HG02763 (cell line): ENCODE results near the gene ESRRG.

Experiments used
- ATAC-seq: cut with Tn5 transposase; IDR thresholded peaks from one replicate; pipeline ENCODE4 v1.9.1; 2021; ENCODE audit warnings: mild to moderate bottlenecking, moderate library complexity; ENCODE audit not compliant: unreplicated experiment

Gene ESRRG

DNA sequence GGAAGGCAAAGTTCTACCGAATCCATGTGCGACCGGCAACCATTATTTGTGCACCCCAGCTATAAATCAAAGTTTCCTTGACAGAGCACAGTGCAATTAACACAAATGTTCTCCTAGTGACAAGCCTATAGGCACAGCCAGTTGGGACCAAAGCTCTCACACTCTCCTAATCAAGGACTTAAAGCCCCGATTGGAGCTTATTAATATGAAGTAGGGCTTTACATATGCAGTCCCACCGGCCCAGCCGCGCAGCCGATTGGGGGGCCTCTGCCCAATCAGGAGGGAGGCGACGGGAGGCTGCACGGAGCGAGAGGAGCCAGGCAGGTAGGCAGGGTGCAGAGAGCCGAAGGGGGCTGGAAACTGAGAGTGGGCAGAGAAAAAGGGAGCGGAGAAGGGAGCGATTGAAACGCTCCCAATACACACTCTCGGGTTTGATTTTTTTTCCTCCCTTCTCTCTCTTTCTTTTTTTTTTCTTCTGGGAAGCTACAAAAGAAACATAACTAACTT, at the start of gene ESRRG:
ESRRG (minus strand) TSS at position 156 of the 507 bp plus-strand sequence; CDS start at position 26, 130 bp downstream.
- no peak for ATAC-seq

GRCh38 chr1:216771922-216772321, 48.7 kb upstream of the ESRRG start:
- no peak for ATAC-seq

GRCh38 chr1:216766633-216767327, 43.6 kb upstream of the ESRRG start:
- ATAC-seq = no peak

- ATAC-seq = no peak
These were observed 42.4 kb upstream of the ESRRG start for GRCh38 chr1:216765346-216766300.

DNA sequence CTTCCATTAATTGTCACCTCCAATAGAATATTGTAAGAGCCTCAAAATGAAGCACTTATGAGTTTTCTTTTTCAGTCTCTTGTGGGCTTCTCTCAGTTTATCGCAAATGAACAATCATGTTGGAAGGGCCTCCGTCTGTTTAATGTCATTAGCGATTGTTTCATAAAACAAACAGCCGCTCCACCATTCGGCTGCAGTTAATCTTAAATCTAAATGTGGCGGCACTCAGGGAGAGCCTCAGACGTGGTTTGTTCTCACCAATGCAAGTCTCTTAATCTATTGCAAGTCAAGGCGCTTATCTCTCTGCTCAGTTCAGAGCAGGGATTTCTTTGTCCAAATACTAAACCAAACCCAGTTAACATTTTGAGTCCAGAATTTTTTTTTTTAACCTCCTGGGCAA, 34.9 kb upstream of the ESRRG start:
- ATAC-seq = no peak

DNA sequence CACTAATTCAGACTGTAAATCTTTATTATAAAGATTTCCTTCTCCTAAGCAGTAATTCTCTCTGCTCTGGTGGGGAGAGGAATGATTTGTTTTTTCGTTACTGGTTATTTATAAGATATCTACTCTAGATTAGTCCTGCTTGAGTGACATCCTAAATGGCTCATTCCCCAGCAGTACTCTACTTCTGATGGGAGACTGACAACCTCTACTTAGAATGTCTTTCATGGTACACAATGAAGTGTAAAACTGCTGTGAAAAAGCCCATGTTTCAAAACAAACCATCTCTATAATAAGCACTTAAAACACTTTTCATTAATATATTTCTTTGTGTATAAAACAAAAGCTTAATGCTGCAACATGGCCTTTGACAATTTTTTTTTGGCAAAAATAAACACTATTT, 33.9 kb upstream of the ESRRG start:
- ATAC-seq = no peak

- ATAC-seq = no peak
These were observed 27.7 kb upstream of the ESRRG start for GRCh38 chr1:216750961-216751360.

DNA sequence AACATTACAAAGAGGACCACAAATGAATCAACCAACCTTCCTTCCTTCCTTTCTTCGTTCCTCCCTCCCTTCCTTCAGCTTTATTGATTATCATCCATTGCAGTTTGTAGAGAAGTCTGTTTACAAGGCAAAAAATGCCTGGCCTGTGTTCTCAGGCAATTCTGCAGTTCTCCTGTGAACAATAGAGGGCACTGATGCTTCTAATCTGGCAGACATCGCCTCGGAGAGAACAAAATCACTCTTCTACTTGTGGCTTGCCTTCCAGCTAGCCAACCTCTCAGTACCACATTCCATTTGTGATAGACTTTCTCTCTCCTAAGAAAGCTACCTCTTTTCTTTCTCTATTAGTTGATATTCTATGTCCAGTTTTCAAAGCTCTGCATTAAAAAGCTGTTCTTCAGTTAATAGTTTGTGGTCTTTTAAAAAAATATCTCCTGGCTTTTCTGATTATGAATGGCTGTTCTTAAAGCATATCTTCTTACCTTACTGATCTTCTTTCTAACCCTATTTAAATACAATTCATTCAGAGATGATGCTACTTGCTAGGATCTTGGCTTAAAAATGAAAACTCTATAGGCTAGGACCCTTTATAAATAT, 26.9 kb upstream of the ESRRG start:
- ATAC-seq = no peak

GRCh38 chr1:216749232-216749631, 26.0 kb upstream of the ESRRG start:
- no peak for ATAC-seq

- ATAC-seq = no peak
These were observed 19.4 kb upstream of the ESRRG start for GRCh38 chr1:216742625-216743024.

- ATAC-seq = no peak
These were observed 17.1 kb upstream of the ESRRG start for GRCh38 chr1:216740331-216740730.

- ATAC-seq = no peak
These were observed 16.6 kb upstream of the ESRRG start for GRCh38 chr1:216739793-216740192.

DNA sequence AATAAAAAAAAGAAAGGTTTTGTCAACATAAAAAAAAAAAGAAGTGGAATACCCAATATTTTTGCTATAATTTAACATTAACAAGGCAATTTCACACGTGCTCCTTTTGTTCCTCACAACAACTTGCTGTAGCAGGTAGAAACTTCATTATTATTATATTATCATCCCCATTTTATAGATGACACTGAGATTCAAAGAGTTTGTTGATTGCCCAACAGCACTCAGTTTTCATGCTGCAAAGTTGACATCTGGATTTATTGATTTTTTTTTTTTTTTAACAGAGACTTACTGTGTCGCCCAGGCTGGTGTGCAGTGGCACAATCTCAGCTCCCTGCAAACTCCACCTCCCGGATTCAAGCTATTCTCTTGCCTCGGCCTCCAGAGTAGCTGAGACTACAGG, 8.9 kb upstream of the ESRRG start:
- ATAC-seq = no peak

DNA sequence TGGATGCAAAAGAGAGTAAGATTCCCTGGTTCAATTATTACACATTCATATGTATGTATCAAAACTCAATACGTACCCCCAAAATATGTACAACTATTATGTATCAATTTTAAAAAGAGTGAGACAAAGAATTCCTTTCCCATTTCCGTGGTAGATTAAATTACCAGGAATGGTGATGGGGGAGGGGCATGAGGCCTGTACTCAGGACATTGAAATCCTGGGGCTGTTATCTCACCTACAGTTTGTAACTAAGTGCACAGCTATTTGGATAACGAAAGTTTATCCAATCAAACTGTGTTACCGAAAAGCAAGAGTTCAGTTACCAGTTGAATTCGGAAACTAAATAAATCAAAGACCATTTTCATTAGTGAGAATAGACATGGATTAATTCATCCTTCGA, 8.3 kb upstream of the ESRRG start:
- no peak for ATAC-seq

GRCh38 chr1:216726435-216726834, 3.2 kb upstream of the ESRRG start:
- no peak for ATAC-seq

GRCh38 chr1:216722821-216723220, 408 bp downstream of the ESRRG start:
- ATAC-seq = no peak

- ATAC-seq = no peak
These were observed 1.4 kb downstream of the ESRRG start for GRCh38 chr1:216721863-216722262.

DNA sequence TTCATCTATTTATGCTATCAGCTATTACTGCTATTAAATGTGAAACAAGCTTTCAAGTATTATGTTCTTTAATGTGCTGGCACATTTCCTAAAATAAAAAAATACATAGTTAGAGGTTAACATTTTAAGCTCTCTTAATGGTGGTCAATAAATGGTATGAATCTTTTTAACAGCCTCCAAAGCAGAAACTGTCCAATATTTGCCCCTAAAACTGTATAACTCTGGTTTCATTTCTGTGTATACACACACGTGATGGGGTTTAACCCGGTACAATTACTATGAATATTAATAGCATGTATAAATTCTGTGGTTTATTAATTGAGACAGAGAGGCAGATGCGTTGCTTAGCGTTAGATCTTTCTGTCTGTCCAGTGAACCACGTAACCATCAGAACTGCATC, 2.2 kb downstream of the ESRRG start:
- ATAC-seq = no peak

DNA sequence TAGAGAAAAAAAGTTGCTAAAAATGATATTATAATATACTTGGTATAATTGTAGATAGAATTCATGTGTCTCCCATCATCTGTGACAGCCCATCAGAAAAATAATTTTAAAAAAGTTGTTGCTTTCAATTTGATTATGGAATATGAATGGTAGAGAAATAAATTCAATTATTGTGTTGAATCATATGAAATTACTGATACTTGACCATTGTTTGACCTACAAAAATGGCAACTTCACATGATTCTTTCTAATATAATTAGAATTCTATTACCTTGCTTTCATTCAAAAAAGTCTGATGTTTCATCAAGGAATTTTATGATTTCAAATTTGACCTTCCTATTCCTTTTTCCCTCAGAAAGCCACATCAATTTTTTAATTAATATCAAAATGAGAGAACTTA, 11.5 kb downstream of the ESRRG start:
- no peak for ATAC-seq

DNA sequence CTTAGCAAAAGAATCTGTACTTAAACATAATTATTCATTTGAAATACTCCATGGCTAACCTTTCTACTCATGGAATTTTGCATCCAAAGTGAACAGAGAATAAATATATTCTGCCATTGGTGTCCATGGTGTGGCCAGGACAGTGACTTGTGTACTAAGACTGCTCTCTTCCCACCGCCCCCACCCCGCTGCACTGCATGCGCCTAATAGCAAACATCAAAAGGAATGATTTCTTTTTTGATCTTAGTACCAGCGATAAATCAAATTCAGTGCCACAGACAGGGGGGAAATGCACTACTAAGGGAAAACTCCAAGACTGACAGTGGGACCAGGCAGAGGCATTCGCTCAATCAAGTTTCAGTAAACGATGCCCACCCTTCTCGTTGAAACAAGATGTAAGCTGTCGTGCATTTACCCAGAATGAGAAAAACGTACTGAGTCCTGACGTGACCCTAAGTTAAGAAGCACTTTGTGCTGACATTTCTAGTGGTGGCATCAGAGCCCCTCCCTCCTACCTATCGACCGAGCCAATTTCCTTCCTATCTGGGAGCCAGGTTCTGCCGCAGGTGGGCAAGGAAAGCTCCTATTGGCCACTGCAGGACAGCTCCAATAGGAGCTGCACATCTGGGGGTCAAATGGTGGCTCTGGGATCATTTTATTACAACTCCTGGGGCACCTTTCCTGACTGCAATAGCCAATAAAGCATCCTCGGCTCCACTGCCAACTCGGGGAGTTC, 12.5 kb downstream of the ESRRG start:
- no peak for ATAC-seq

DNA sequence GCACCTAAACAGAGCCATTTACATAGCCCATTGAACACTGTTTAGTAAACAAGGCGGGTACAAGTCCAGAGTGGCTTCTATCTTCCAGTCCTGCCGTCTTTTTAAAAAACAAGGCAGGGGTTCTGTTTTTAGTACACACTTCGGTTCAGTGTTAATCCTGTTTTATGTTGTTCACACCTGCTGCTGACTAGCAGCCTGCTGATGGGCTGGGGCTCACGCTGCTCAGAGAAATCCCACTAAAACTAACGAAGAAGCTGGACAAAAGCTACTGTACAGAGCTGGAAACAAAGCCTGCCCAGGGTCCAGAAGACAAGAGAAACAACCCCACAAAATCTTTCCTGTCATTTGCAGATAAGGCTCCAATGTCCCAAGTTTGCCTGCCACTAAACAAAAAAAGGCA, 13.2 kb downstream of the ESRRG start:
- ATAC-seq = no peak
